ENCODE data around the gene PCSK2.

The PCSK2 gene

DNA sequence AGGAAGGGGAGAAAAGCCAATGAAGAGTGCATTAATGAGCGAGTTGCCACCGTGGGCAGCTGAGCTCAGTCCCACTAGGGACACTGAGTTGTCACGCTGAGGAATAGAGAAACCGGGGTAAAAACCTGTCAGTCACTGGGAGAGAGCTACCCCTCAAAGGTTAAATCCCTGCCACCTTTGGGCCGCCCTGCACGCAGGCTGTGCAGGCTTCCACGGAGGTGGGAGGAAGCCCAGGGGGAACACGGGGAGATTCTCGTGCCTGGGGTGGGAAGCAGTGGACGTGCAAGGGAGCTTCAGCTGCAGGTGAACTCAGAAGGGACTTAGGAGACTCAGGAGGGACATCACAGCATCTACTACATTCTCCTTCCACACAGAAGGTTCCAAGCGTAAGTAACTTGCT is 253.9 kb downstream of the PCSK2 start:
- no peak for DNase-seq (ENCODE audit: low spot score)

DNA sequence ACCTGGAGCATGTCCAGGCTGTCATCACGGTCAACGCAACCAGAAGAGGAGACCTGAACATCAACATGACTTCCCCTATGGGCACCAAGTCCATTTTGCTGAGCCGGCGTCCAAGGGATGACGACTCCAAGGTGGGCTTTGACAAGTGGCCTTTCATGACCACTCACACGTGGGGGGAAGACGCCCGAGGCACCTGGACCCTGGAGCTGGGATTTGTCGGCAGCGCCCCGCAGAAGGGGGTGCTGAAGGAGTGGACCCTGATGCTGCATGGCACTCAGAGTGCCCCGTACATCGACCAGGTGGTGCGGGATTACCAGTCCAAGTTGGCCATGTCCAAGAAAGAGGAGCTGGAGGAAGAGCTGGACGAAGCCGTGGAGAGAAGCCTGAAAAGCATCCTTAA is 254.8 kb downstream of the PCSK2 start:
- DNase-seq (ENCODE audit: low spot score): no peak

DNA sequence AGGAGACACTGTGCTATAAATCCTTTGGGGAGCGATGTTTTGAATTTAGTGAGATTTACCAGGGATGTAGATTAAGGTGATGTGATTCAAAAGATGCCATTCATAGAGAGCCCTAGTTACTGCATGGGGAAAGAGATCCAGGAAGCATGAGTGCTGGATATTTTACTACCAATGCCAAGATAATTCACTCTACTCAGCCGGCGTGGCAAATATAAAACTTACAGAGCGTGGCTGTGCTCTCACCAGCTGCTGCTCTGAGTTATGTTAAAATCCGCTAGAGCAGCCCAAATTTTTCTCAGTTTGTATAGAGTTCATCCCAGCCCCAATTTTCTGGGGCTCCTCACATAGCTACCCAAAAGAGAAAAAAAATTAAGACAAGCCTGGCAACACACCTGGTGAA is 255.7 kb downstream of the PCSK2 start:
- no peak for DNase-seq (ENCODE audit: low spot score)

DNA sequence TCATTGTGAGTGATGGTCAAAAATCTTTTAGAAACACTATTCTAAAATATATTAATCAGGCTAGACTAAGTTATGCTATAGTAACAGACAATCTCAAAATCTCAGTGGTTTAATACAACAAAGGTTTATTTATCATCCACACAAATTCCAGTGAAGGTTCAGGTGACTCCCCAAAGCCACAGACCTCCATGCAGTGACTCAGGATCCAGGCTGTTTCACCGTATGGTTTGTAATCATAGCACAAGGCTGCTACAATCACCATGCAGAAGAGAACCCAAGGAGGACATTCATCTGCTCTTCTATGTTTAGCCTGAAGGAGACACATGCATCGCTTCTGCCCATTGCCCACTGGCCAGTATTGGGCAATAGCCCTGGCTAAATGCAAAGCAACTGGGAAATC is 258.2 kb downstream of the PCSK2 start:
- no peak for DNase-seq (ENCODE audit: low spot score)

DNA sequence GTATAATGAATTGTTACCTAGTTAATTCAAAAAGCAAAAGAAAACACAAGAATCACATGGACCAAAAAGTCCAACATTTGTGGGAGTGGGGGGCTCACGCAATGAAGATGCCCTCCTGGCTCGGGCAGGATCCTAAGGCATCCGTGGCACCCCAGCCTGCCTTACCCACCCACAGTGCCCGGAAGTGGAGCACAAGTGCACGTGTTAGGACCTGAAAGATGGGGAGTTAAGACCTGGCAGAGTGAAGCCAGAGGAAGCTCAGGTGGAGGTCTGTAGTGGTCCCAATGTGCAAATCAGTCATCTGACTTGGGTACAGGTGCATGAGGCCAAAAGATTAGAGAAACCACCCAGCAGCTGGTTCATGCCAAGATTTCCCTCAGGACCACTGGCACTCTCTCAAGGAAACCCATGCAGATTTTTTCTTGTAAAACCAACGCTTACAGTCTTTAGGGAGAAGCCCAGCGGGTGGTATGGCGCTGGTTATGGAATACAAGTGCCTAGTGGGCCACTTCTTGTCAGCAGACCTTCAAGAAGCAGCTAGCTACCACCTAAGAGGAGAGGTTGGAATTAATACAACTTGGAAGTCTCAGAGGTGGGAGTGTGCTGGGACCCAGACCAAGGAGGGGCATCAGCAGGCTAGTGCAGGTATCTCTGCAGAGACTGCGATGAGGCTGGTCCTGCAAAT is 262.2 kb downstream of the PCSK2 start:
- DNase-seq (ENCODE audit: low spot score): no peak

DNA sequence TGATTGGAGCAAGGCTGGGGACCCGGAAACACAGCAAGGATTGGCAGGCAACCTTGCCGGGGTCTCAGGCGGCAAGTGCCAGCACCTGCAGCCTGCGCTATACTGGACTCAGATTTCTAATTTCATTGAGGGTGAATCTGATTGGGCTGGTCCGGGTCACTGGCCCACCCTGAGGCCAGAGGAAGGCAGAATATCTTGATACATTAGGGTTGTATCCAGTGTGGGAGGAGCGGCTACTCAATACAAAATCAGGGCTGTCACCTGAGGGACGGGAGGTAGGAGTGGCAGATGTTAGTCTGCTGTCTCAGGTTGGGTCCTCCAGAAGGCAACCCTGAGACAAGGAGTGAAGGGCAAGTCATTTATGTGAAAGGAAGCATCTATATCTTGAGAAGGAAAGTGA is 263.7 kb downstream of the PCSK2 start:
- DNase-seq (ENCODE audit: low spot score): no peak

DNA sequence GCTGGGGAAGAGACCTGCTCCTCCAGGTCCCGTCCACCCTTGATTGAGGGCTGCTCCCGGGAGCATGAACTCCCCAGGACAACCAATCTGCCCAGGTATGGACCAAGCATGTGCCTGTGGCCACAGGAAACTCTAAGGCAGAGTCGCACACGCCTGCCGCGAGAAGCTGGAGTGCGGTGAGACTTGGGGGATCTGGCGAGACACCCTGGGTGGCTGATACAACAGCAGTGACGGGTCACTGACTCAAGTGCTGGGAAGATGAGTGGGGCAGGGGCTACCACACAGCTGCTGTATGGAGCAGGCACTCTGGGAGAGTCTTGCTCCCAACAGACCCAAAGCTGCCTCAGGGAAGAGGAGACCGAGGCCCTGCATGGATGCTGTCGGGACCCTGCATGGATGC is 264.2 kb downstream of the PCSK2 start:
- DNase-seq (ENCODE audit: low spot score): no peak

DNA sequence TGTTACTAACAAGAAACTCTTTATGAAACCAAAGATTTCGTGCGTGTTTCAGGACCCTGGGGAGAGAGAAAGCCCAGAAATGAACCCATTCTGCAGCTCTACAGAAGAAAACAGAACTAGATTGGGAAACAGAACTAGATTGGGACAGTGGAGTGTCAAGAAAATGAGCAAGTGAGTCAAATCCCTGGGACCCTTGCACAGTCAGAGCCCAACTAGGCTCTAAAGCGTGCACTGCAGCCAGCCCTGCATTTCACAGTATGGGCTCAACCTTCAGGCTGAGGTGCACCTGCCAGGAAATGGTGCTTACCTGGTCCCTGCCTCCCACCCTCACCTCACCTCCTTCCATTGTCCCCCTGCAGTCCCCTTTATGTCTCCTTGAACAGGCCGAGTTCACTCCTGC is 264.6 kb downstream of the PCSK2 start:
- DNase-seq (ENCODE audit: low spot score): no peak

DNA sequence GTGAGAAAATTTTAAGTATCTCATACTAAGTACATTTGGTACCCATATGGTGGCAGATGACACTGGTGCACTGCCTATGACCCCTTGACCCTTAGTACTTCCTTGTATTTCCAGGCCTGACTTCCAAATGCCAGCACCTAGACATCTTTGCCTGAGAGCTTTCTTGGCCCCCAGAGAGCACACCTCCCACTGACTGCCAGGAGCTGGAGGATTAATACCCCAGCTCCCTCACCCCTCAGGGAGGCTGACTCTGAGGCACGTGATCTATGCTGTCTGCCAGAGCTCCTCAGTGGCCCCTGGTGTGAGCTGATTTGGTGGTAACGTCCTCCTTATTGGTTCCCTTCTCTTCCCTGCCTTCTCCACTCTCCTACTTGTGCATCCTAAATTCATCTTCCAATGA is 266.3 kb downstream of the PCSK2 start:
- no peak for DNase-seq (ENCODE audit: low spot score)

DNA sequence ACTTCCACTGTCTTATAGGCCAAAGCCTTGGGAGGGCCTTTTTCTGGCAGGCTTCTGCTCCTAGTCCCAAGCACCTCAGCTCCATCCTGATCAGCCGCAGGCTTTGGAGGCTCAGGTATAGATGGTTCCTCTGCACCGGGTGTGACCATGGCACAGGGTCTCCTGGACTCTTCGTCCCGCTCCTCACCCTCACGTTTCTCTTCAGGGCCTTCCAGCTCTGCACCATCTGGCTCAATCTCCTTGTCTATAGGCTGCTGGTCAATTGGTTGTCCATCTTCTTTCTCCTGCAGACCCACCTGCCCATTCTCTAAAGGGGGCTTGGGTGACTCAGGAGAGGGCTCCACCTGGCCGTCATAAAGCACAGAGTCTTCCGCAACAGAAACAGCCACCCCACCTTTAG is 267.4 kb downstream of the PCSK2 start:
- DNase-seq (ENCODE audit: low spot score): no peak

DNA sequence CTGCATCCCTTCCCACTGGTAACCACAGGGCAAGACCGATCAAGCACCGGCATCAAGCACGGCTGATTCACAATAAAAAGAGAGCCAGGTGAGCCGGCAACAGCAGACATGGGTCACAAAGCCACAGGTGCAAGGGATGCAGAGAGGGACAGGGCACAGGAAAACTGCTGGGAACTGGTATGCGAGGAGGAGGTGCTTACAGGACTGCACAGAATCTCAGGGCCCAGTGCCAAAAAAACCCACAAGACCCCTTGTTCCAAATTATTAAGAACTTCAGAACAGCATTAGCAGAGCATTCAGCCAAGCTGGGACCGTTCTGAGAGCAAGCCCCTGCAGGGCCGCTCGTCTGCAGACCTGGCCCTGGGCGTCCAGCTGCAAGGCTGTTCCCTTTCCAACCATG is 269.0 kb downstream of the PCSK2 start:
- DNase-seq (ENCODE audit: low spot score): no peak

DNA sequence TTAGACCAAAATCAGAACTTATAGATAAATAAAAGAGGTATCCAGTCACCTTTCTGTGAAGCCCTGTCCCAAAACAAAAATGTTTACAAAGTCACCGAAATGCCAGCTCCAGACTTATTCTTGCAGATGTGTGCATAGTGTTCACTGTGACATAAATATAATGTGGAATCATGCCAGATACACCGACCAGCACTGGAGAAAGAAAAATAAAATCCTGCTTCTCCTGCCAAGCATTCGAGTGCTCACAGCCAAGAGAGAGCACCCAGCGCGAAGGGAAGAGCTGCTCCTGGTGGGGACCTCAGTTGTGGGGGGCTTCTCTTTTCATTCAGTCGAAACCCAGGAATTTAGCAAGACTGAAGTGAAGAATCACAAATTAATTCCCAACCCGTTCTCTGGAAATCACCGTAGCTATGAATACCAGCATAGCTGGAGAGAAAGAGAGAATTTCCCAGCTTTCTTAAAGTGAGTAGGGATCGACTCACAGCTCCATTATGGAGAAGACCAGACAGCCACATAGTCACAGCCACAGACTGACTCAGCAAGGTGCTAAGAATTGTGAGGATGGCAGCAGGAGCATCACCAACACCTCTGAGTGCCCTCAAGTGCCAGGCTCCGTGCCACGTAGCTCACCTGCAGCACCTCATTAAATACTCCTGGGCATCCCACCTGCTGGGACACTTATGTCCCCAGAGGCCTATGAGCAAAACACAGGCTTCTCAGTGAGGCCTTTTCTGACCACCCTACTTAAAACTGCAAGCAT is 271.2 kb downstream of the PCSK2 start:
- no peak for DNase-seq (ENCODE audit: low spot score)

DNA sequence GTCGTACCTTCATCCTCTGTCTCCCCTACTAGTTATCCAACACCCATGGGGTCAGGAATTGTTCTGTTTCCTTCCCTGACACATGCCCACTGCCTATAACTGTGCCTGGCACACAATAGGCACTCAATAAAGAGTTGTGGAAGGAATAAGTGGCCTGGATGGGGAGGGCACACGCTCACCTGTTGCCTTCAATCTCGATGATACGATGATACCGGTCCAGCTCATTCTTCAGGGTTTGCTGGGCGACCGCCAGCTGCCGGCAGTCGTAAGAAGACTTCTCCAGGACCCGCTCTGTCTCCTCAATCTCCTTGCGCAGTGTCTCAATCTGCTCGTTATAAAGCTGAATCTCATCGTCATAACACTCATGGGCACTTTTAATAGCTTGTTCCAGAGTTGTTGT is 271.8 kb downstream of the PCSK2 start:
- DNase-seq (ENCODE audit: low spot score): no peak

DNA sequence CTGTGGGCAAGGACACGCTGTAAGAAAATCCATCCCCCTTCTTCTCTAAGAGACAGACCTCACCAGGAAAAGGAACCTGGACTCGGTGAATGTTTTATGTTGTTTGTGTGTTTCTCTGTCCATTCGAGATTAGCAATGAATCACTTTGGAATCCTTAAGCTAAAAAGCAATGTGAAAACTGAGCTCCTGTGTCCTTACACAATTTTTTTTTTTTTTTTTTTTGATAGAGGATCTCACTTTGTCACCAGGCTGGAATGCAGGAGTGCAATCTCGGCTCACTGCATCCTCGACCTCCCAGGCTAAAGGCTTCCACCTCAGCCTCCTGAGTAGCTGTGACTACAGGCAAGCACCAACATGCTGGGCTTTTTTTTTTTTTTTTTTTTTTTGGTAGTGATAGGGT is 272.2 kb downstream of the PCSK2 start:
- DNase-seq (ENCODE audit: low spot score): no peak

DNA sequence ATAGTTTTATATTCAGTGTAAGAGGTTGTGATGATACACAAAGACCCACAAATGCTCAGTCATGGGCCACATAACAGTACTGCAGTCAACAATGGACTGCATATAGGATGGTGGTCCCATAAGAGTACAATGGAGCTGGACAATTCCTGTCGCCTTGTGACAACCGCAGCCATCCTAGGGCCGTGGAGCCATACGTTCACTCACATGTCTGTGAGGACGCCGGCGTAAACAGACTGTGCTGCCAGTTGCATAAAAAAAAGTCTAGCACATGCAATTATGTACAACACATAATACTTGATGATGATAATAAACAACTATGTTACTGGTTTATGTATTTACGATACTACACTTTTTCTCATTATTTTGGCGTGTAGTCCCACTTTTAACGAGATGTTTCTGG is 273.4 kb downstream of the PCSK2 start:
- DNase-seq (ENCODE audit: low spot score): no peak

DNA sequence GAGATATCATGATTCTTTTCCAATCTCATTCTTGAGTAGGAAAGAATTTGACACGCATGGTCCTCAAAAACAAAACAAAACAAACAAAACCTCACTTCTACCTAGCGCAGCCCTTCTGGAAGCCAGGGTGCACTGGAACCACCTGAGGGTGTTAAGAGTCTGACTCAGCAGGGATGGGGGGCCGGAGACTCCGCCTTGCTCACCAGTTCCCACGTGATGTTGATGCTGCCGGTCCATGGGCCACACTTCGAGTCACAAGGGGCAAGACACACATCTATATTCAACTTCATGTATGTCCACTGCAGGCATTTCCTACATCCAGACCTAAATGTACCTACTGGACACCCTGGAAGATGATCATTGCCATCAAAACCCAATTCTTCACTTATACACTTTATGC is 274.0 kb downstream of the PCSK2 start:
- no peak for DNase-seq (ENCODE audit: low spot score)

DNA sequence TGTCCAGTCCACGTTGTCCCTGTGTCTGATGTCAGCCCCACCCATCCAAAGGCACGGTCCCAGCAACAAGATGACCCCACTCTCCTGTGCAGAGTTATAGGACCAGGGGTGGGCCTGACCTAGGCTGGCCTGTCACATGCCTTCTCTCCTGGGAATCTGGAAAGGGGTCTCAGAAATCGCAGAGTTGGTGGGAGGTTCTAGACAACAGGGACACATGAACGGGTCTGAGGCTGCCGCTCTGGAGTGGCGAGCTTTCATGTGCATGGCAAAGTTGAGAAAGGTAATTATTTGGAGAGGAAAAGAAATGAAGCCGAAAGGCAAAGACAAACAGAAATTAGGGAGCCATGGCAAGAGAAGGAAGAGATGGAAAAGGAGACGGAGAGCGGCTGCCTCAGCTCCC is 274.9 kb downstream of the PCSK2 start:
- DNase-seq (ENCODE audit: low spot score): no peak

DNA sequence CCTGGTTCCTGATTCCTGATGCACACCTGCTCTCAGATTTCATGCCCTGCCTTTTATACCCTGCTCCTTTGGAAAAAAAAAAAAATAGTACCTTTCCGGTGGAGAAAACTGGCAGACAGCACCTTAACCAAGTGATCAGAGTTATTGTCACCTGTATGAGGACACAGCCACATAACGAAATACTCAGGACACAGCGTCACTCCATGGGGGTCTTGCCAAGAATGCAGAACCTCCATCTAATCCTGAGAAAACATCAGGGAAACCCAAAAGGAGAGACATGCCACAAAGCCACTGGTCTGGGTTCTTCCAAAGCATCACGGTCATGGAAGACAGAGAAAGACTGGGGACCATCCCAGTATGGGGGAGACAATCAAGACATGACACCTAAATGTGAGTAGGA is 275.3 kb downstream of the PCSK2 start:
- DNase-seq (ENCODE audit: low spot score): no peak

DNA sequence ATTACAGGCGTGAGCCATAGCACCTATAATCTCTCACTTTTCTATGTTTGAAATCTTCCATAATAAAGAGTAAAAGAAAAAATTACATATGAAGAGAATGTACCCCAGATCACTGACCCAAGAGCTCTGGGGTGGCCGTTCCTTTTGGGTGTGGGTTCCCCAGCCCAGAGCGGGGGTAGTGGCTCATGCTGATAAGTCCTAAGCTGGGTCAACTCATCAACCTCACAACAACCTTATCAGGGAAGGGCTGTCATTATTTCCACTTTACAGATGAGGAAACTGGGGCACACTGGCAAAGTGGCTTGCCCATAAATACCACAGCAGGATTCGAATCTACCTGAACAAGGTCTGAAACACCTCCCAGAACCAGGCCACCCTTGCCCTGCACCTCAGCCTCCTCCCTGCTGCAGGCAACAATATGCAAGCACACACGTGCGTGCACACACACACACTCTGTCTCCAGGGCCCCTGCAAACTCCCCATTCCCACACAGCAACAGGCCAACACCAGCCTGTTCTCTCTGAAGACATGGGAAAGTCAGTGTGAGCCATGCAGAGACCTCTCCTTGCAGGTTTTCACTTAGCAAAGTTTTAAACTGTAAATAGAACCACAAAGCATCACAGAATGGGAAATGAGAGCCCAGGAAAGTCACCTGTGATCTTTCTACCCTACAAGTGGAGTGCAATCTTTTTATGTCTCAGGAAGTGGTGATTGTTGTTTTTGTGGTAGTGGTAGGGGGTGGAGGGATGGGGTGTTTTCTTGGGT is 276.6 kb downstream of the PCSK2 start:
- DNase-seq (ENCODE audit: low spot score): no peak

DNA sequence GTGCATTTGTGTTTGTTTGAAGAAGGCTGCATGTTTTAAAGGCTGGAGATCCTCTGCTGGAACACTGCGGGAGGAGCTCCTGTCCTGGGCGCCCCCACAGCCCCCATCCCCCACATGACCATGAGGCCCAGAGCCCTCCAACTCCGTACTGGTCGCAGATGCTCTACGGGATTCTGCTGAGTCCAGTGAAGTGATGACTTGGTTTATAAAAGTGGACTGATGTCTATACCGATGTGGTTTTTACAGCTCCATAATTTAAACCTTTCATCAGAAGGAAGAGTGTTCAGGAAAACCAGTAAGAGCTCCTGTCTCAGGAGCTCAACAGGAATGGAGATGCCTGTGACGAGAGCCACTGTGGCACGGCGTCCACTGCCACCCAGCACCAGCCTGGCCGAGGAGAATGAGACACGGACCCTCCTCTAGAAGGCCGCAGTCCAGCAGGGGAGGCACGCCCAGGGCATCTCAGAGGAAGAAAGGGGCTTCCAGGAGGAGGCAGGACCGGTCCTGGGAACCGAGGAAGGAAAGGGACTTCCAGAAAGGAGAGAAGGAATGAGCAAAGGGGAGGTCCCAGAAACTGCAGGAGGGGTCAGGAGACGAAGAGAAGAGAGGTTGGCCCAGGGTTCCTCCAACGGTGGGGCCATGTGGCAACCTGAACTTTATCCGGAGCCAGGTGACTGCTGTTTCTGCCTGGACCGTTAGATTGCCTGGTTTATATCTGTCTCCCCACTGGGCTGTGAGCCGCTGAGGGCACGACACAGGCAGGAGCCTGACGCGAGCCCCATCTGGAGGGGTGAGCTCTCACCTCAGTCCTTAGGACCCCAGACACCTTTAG is 277.4 kb downstream of the PCSK2 start:
- DNase-seq (ENCODE audit: low spot score): no peak

DNA sequence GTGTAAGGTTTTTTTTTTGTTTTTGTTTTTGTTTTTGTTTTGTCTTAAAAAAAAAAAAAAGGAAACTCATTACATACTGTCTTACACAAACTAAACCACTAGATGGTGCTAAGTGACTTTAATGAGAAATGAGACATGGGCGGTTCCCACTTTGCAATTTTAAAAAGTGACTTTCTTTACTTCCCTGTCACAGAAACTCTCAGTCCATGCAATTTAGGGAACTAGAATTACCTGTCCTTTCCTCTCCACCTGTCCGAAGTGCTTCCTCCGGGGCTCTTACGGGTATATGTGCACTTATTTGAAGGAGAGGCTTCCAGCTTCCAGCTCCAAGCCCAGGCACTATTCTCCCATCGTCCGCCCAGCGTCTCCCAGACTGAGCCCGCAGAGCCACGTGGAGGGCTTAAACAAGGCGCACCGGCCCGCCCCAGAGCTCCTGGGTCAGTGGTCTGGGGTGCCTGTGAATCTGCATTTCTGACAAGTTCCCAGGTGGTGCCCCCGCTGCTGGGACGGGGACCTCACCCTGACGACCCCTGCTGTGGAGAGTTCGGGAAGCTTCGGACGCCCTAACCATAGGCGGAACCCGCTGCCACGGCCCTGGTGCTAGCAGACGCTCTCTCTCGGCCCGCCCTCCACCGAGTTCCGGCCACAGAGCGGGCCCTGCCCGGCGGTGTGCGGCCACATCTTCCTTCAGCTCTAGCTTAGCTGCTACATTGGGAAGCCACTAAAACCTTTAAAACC is 278.2 kb downstream of the PCSK2 start:
- peak; percentile 67 for DNase-seq (ENCODE audit: low spot score)
